H1 (cell line): Measurements from ENCODE around the gene BRD1. TPM values are rescaled to one million over a fixed set of nuclear protein-coding genes. Genes with fewer than 3 reads are reported as not detected.

Experiments
- CTCF ChIA-PET: fragments of 300-600 bp; sonication (Branson Sonifier 250); formaldehyde crosslinking; loops from one replicate; lab custom pipeline; 2021; ENCODE audit not compliant: partially characterized antibody; lab: Charles Lee
- POLR2A ChIA-PET: fragments of 300-600 bp; sonication (Branson Sonifier 250); formaldehyde crosslinking; loops from one replicate; lab custom pipeline; 2021; ENCODE audit warnings: inconsistent platforms; ENCODE audit not compliant: partially characterized antibody; lab: Charles Lee
- DNase-seq, 2 experiments: peaks; one replicate each; pipeline versions ENCODE4 v3.0.0 to v3.0.0-alpha.2; 2010 to 2022; ENCODE audit warnings: low spot score in 2 of 2, low read depth in 1 of 2, mixed read lengths in 1 of 2
- FAIRE-seq: peaks from 2 replicates; lab custom pipeline; 2011; peaks lifted over from hg19 to GRCh38; lab: Jason Lieb, UNC
- H2AFZ ChIP-seq: 2 replicates; pipeline ENCODE4 v1.8.1; 2012; ENCODE audit warnings: low read length, inconsistent platforms
- H2AK5ac ChIP-seq: 2 replicates; pipeline ENCODE4 v1.6.1; 2013; ENCODE audit warnings: low read depth, low read length
- H2BK120ac ChIP-seq: replicated peaks from 2 replicates; pipeline ENCODE3; 2013; ENCODE audit warnings: low read depth, low read length, inconsistent platforms
- H2BK12ac ChIP-seq: 2 replicates; pipeline ENCODE4 v1.6.1; 2013; ENCODE audit warnings: low read depth, low read length
- H2BK15ac ChIP-seq: 2 replicates; pipeline ENCODE4 v1.6.1; 2013; ENCODE audit warnings: low read length
- H2BK20ac ChIP-seq: 2 replicates; pipeline ENCODE4 v1.6.1; 2013; ENCODE audit warnings: low read length
- H2BK5ac ChIP-seq: 2 replicates; pipeline ENCODE4 v1.6.1; 2013; ENCODE audit warnings: low read depth, low read length
- H3K14ac ChIP-seq: 2 replicates; pipeline ENCODE4 v1.6.1; 2013; ENCODE audit warnings: inconsistent platforms; ENCODE audit not compliant: insufficient read length
- H3K18ac ChIP-seq: 2 replicates; pipeline ENCODE4 v1.6.1; 2013; ENCODE audit warnings: low read length; ENCODE audit errors: extremely low read depth
- H3K23ac ChIP-seq: 2 replicates; pipeline ENCODE4 v1.6.1; 2013; ENCODE audit warnings: inconsistent platforms; ENCODE audit not compliant: insufficient read length
- H3K23me2 ChIP-seq: 2 replicates; pipeline ENCODE4 v1.6.1; 2013; ENCODE audit warnings: low read depth, low read length
- H3K27ac ChIP-seq: 2 replicates; pipeline ENCODE4 v1.6.1; 2011; ENCODE audit warnings: low read depth, low read length, inconsistent platforms
- H3K27me3 ChIP-seq, 4 experiments: replicated peaks in 1 of 4; 1 replicate in 1 of 4; 2 replicates in 3 of 4; pipeline versions ENCODE4 v1.6.1 to v1.8.1; 2011 to 2013; ENCODE audit warnings: low read length in 3 of 4, mild to moderate bottlenecking in 3 of 4, inconsistent platforms in 2 of 4, mixed read lengths in 2 of 4, moderate library complexity in 1 of 4; ENCODE audit not compliant: control insufficient read depth in 3 of 4, insufficient read depth in 3 of 4; ENCODE audit errors: extremely low read depth in 1 of 4
- H3K36me3 ChIP-seq, 4 experiments: 2 replicates each; pipeline versions ENCODE4 v1.6.1 to v1.8.1; 2011 to 2013; ENCODE audit warnings: mild to moderate bottlenecking in 4 of 4, low read length in 3 of 4, moderate library complexity in 2 of 4, control low read depth in 1 of 4, inconsistent platforms in 1 of 4; ENCODE audit not compliant: insufficient read depth in 4 of 4, control insufficient read depth in 2 of 4
- H3K4ac ChIP-seq: replicated peaks from 2 replicates; pipeline ENCODE3; 2013; ENCODE audit warnings: low read length, low read depth, mixed read lengths, inconsistent platforms; ENCODE audit not compliant: insufficient read length
- H3K4me1 ChIP-seq, 4 experiments: replicated peaks in 1 of 4; 1 replicate in 1 of 4; 2 replicates in 3 of 4; pipeline versions ENCODE4 v1.6.1 to v1.8.1; 2011 to 2013; ENCODE audit warnings: low read length in 3 of 4, inconsistent platforms in 2 of 4, mixed read lengths in 1 of 4; ENCODE audit not compliant: insufficient read depth in 4 of 4, control insufficient read depth in 3 of 4
- H3K4me2 ChIP-seq, 2 experiments: 2 replicates each; pipeline versions ENCODE4 v1.6.1 to v1.8.1; 2011 to 2013; ENCODE audit warnings: low read depth in 2 of 2, low read length in 2 of 2, control low read depth in 1 of 2, inconsistent platforms in 1 of 2, mild to moderate bottlenecking in 1 of 2; ENCODE audit not compliant: insufficient read depth in 1 of 2
- H3K4me3 ChIP-seq, 4 experiments: fragments of 200-600, 300-600 bp in 1 of 4; sonication (generic), shearing (Covaris generic), sonication (Bioruptor Twin) in 1 of 4; 2 replicates each; pipeline versions ENCODE4 v1.5.1 to v1.8.1; 2011 to 2016; ENCODE audit warnings: low read length in 4 of 4, low read depth in 3 of 4, control low read depth in 2 of 4, inconsistent platforms in 2 of 4, mild to moderate bottlenecking in 2 of 4, mixed read lengths in 1 of 4, moderate library complexity in 1 of 4; ENCODE audit not compliant: insufficient read depth in 2 of 4; ENCODE audit errors: extremely low read depth in 1 of 4
- H3K56ac ChIP-seq: replicated peaks from 2 replicates; pipeline ENCODE3; 2013; ENCODE audit warnings: low read depth, mild to moderate bottlenecking, mixed read lengths, low read length, inconsistent platforms; ENCODE audit not compliant: insufficient read length
- H3K79me1 ChIP-seq: 2 replicates; pipeline ENCODE4 v1.6.1; 2013; ENCODE audit warnings: low read depth, low read length, control low read depth
- H3K79me2 ChIP-seq, 2 experiments: 2 replicates each; pipeline versions ENCODE4 v1.6.1 to v1.8.1; 2012 to 2013; ENCODE audit warnings: low read length in 2 of 2, mild to moderate bottlenecking in 2 of 2, inconsistent platforms in 1 of 2; ENCODE audit not compliant: insufficient read depth in 2 of 2, control insufficient read depth in 1 of 2
- H3K9ac ChIP-seq, 4 experiments: replicated peaks in 1 of 4; 1 replicate in 1 of 4; 2 replicates in 3 of 4; pipeline versions ENCODE4 v1.6.1 to v1.8.1; 2011 to 2013; ENCODE audit warnings: low read depth in 3 of 4, low read length in 3 of 4, control low read depth in 2 of 4, mild to moderate bottlenecking in 2 of 4, moderate library complexity in 2 of 4, inconsistent platforms in 1 of 4; ENCODE audit errors: extremely low read depth in 1 of 4
- H3K9me3 ChIP-seq, 2 experiments: 2 replicates each; pipeline versions ENCODE4 v1.6.1 to v1.8.1; 2012 to 2013; ENCODE audit warnings: mild to moderate bottlenecking in 2 of 2, moderate library complexity in 2 of 2, control low read depth in 1 of 2, inconsistent platforms in 1 of 2, low read depth in 1 of 2, low read length in 1 of 2, mixed read lengths in 1 of 2; ENCODE audit not compliant: insufficient read depth in 2 of 2
- H4K20me1 ChIP-seq, 2 experiments: replicated peaks in 1 of 2; 2 replicates each; pipeline versions ENCODE3 to v1.8.1; 2011 to 2013; ENCODE audit warnings: inconsistent platforms in 2 of 2, low read length in 2 of 2, mild to moderate bottlenecking in 1 of 2; ENCODE audit not compliant: insufficient read depth in 2 of 2, control insufficient read depth in 1 of 2
- H4K5ac ChIP-seq: 2 replicates; pipeline ENCODE4 v1.6.1; 2013; ENCODE audit warnings: low read length, low read depth, mixed read lengths, inconsistent platforms; ENCODE audit not compliant: insufficient read length
- H4K8ac ChIP-seq: 2 replicates; pipeline ENCODE4 v1.8.0; 2013; ENCODE audit warnings: mild to moderate bottlenecking, moderate library complexity, low read length, inconsistent platforms; ENCODE audit not compliant: insufficient read depth; ENCODE audit errors: extremely low read depth
- H4K91ac ChIP-seq: replicated peaks from 2 replicates; pipeline ENCODE3; 2013; ENCODE audit warnings: low read length, mixed read lengths, inconsistent platforms; ENCODE audit not compliant: insufficient read length
- ATF2 ChIP-seq: IDR thresholded peaks from 2 replicates; pipeline ENCODE4 v1.6.1; 2012; ENCODE audit warnings: low read length, inconsistent platforms
- BACH1 ChIP-seq: IDR thresholded peaks from 2 replicates; pipeline ENCODE4 v1.6.1; 2012; ENCODE audit warnings: low read length, improper control_type of control experiment
- CBX5 ChIP-seq: fragments of 300-800, 300-1000 bp; sonication (generic); IDR thresholded peaks from 2 replicates; pipeline ENCODE4 v1.7.1; 2016; ENCODE audit warnings: antibody characterized with exemption, low read length, low read depth
- CHD2 ChIP-seq: IDR thresholded peaks from 2 replicates; pipeline ENCODE4 v1.6.1; 2012; ENCODE audit warnings: low read length, improper control_type of control experiment
- CREB1 ChIP-seq: IDR thresholded peaks from 2 replicates; pipeline ENCODE4 v1.6.1; 2012; ENCODE audit warnings: inconsistent platforms
- HDAC6 ChIP-seq: IDR thresholded peaks from one replicate; pipeline ENCODE4 v1.7.1; 2012; ENCODE audit warnings: low read depth, mild to moderate bottlenecking, inconsistent platforms, low read length, moderate library complexity
- PHF8 ChIP-seq: fragments of 200-600 bp; sonication (generic); conservative IDR thresholded peaks from 2 replicates; pipeline ENCODE4 v1.7.1; 2012; ENCODE audit warnings: low read depth, mild to moderate bottlenecking, inconsistent platforms, low read length, moderate library complexity
- POLR2AphosphoS5 ChIP-seq: IDR thresholded peaks from 2 replicates; pipeline ENCODE4 v1.6.1; 2011; ENCODE audit warnings: low read depth, low read length
- RNF2 ChIP-seq: fragments of 200-900, 300-1000 bp; sonication (generic); IDR thresholded peaks from 2 replicates; pipeline ENCODE4 v1.7.1; 2016; ENCODE audit warnings: borderline replicate concordance, low read depth, mild to moderate bottlenecking, antibody characterized with exemption, low read length; ENCODE audit not compliant: poor library complexity, severe bottlenecking; ENCODE audit errors: missing control alignments
- RXRA ChIP-seq: IDR thresholded peaks from 2 replicates; pipeline ENCODE4 v1.6.1; 2011; ENCODE audit warnings: low read depth, mild to moderate bottlenecking, low read length, moderate library complexity; ENCODE audit not compliant: insufficient read depth
- SP1 ChIP-seq: IDR thresholded peaks from 2 replicates; pipeline ENCODE4 v1.6.1; 2011; ENCODE audit warnings: low read depth, low read length
- SP4 ChIP-seq: IDR thresholded peaks from 2 replicates; pipeline ENCODE4 v1.6.1; 2012; ENCODE audit warnings: low read length, inconsistent platforms
- SRF ChIP-seq: IDR thresholded peaks from 2 replicates; pipeline ENCODE4 v1.6.1; 2011; ENCODE audit warnings: mild to moderate bottlenecking, low read depth, low read length, moderate library complexity
- TAF1 ChIP-seq: IDR thresholded peaks from 2 replicates; pipeline ENCODE4 v1.6.1; 2011; ENCODE audit warnings: mild to moderate bottlenecking, low read depth, low read length
- TBP ChIP-seq: IDR thresholded peaks from 2 replicates; pipeline ENCODE4 v1.6.1; 2011; ENCODE audit warnings: low read depth, low read length, improper control_type of control experiment
- WGBS, 2 experiments: shearing (Covaris generic) in 1 of 2; methylation state at CpG; one replicate each; pipeline versions ENCODE4 v1.1.6 to v1.1.7; 2013 to 2015; ENCODE audit warnings: low lambda C conversion rate in 2 of 2, mixed read lengths in 2 of 2, inconsistent platforms in 1 of 2, low coverage in 1 of 2, missing lambda C conversion rate in 1 of 2; ENCODE audit not compliant: insufficient replicate concordance in 2 of 2, insufficient coverage in 1 of 2, insufficient read length in 1 of 2; ENCODE audit errors: extremely low coverage in 1 of 2, missing lambda C conversion rate in 1 of 2; 5-methylcytosine and 5-hydroxymethylcytosine counted together
- polyA plus RNA-seq, 7 experiments: library from polyadenylated mRNA; depleted of rRNA in 3 of 7; stranded (reverse) in 5 of 7; unstranded in 2 of 7; fragments of >200 nt in 5 of 7; fragments of 200-250 nt in 2 of 7; gene quantifications; 1 replicate in 5 of 7; 2 replicates in 1 of 7; 4 replicates in 1 of 7; pipeline versions ENCODE4 v1.2.1 to v1.2.3, GENCODE V29; 2011 to 2013; ENCODE audit warnings: missing spikeins in 2 of 7, mixed read lengths in 2 of 7
- total RNA-seq: library from RNA; stranded (reverse); fragmentation: NEBNext Ultra II Directional; extraction: Animal tissue kit (Norgen Biotek cat#: 25700); gene quantifications from 2 replicates; pipeline ENCODE4 v1.2.1, GENCODE V29; 2021

Gene BRD1
- total and polyA plus RNA-seq, 2 of the 8 experiments (the other 6 are each of a cell fraction or from before 2014, with no cell fraction given) = 6.8 to 34.0 TPM

GRCh38 chr22:49755631-49756001, 72.1 kb downstream of the BRD1 start:
- DNase-seq (no peak), FAIRE-seq (no peak)
- Histone ChIP-seq H3K23me2 (no peaks in the 10 kb centered on the region), H3K4ac (no peak overlapping the region), H4K5ac (no peak overlapping the region), H2BK120ac (no peak overlapping the region), H2BK12ac (no peak overlapping the region), H2AFZ (no peak overlapping the region), H3K56ac (no peak overlapping the region), H2BK5ac (no peak overlapping the region), H3K18ac (no peak overlapping the region), H3K4me2 (no peak overlapping the region), H3K4me1 (peaks cover 0 to 5% (median 2%) of the 10 kb centered on the region in 4 experiments; a peak in 3 of 7 replicates), H3K23ac (no peak overlapping the region), H4K91ac (no peak overlapping the region), H3K36me3 (no peaks in the 10 kb centered on the region), H3K4me3 (no peak overlapping the region), H3K14ac (no peak overlapping the region), H3K27ac (no peak overlapping the region), H3K9ac (no peak overlapping the region), H2BK20ac (no peak overlapping the region), H4K20me1 (no peaks in the 10 kb centered on the region), H4K8ac (no peak overlapping the region), H3K9me3 (no peaks in the 10 kb centered on the region), H2BK15ac (no peak overlapping the region), H2AK5ac (no peak overlapping the region), H3K79me1 (no peaks in the 10 kb centered on the region), H3K27me3 (no peaks in the 10 kb centered on the region), H3K79me2 (no peaks in the 10 kb centered on the region)
- 85% methylated on average over 10 of the region's 10 CpGs; no CpG with 5 or more reads in 1 of the 2 experiments for WGBS, 2 experiments
- POLR2A ChIA-PET = no interaction called here
- CTCF ChIA-PET = interaction anchor here (0.7 to 1.5 kb wide), 2 partner anchors 12 to 227 kb away, joined by 3 to 5 read pairs; no protein-coding TSS in a partner anchor
- TF ChIP-seq RXRA (no peak), ATF2 (no peak), CHD2 (no peak), PHF8 (no peak), RNF2 (no peak), POLR2AphosphoS5 (no peak), SP1 (no peak), TAF1 (no peak), HDAC6 (no peak), SRF (no peak), CBX5 (no peak), TBP (no peak), SP4 (no peak), BACH1 (no peak), CREB1 (no peak)
